Mononuclear cell (primary cell): ENCODE results near the gene CEP250. TPM values are rescaled to one million over a fixed set of nuclear protein-coding genes. Genes with fewer than 3 reads are reported as not detected.

ENCODE experiments used
- H3K27me3 ChIP-seq: 2 replicates; pipeline ENCODE4 v1.6.0; 2011; ENCODE audit warnings: low read length, control low read depth; ENCODE audit not compliant: insufficient read depth
- H3K4me1 ChIP-seq: 2 replicates; pipeline ENCODE4 v1.5.1; 2011; ENCODE audit warnings: mild to moderate bottlenecking, low read length, control low read depth; ENCODE audit not compliant: insufficient read depth
- H3K4me3 ChIP-seq: 2 replicates; pipeline ENCODE4 v1.5.1; 2011; ENCODE audit warnings: mild to moderate bottlenecking, low read length, moderate library complexity
- H3K9me3 ChIP-seq: 2 replicates; pipeline ENCODE4 v1.5.1; 2011; ENCODE audit warnings: low read depth, mild to moderate bottlenecking, control low read depth, low read length
- total RNA-seq: library from RNA; depleted of rRNA; stranded (reverse); fragments of >200 nt; gene quantifications from one replicate; pipeline ENCODE4 v1.2.3, GENCODE V29; 2012

CEP250 gene
- total RNA-seq, 1 donor, result 10.7 TPM

GRCh38 chr20:35467339-35468224 lies 12.2 kb downstream of the CEP250 start:
- Histone ChIP-seq H3K4me3 (no peak overlapping the region), H3K4me1 (peaks cover 6% of the 10 kb centered on the region), H3K9me3 (no peaks in the 10 kb centered on the region), H3K27me3 (no peaks in the 10 kb centered on the region)

DNA sequence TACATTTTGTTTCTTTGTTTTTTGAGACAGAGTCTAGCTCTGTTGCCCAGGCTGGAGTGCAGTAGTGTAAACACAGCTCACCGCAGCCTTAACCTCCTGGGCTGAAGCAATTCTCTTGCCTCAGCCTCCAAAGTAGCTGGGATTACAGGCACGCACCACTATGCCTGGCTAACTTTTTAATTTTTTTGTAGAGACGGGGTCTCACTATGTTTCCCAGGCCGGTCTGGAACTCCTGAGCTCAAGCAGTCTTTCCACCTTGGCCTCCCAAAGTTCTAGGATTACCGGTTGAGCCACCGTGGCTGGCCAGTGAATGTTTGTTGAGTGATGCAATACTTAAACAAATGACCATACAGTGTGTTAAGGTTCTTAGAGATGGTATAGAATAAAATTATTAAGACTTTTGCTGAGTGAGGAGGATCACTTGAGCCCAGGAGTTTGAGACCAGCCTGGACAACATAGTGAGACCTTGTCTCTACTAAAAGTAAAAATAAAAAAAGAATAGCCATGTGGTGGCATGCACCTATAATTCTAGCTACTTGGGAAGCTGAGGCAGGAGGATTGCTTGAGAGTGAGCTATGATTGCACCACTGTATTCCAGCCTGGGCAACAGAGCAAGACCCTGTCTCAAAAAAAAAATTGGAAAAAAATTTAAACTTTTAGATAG lies 13.4 kb downstream of the CEP250 start:
- H3K9me3 ChIP-seq, result no peaks in the 10 kb centered on the region
- no peaks in the 10 kb centered on the region for H3K27me3 ChIP-seq
- H3K4me1 ChIP-seq, result peaks cover 2% of the 10 kb centered on the region
- H3K4me3 ChIP-seq, result no peak overlapping the region

- no peaks in the 10 kb centered on the region for H3K27me3 ChIP-seq
- H3K4me3 ChIP-seq, result no peak overlapping the region
- no peaks in the 10 kb centered on the region for H3K9me3 ChIP-seq
- no peaks in the 10 kb centered on the region for H3K4me1 ChIP-seq
Observed at GRCh38 chr20:35472209-35472608, 16.8 kb downstream of the CEP250 start.

DNA sequence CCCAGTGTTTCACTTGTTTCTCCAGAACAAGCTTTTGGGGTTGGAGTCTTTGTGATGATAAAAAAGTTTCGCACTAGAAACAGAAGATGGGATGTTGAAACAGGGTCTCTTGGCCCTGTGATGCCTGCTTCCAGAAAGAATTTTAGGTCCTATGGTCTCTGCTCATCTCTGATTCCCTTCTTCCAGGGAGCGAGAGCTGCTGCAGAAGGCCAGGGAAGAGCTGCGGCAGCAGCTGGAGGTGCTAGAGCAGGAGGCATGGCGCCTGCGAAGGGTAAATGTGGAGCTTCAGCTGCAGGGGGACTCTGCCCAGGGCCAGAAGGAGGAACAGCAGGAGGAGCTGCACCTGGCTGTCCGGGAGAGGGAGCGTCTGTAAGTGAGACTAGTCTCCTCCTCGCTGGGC lies 18.3 kb downstream of the CEP250 start:
- H3K4me1 ChIP-seq, result no peaks in the 10 kb centered on the region
- H3K27me3 ChIP-seq, result no peaks in the 10 kb centered on the region
- no peaks in the 10 kb centered on the region for H3K9me3 ChIP-seq
- H3K4me3 ChIP-seq, result no peak overlapping the region

- H3K9me3 ChIP-seq, result no peaks in the 10 kb centered on the region
- no peak overlapping the region for H3K4me3 ChIP-seq
- no peaks in the 10 kb centered on the region for H3K27me3 ChIP-seq
- no peaks in the 10 kb centered on the region for H3K4me1 ChIP-seq
Observed at GRCh38 chr20:35474303-35474871, 19.0 kb downstream of the CEP250 start.

- Histone ChIP-seq H3K9me3 (no peaks in the 10 kb centered on the region), H3K4me3 (no peak overlapping the region), H3K27me3 (no peaks in the 10 kb centered on the region), H3K4me1 (no peaks in the 10 kb centered on the region)
Observed at GRCh38 chr20:35476288-35476687, 20.9 kb downstream of the CEP250 start.

GRCh38 chr20:35478804-35479472 lies 23.5 kb downstream of the CEP250 start:
- H3K4me1 ChIP-seq, result no peaks in the 10 kb centered on the region
- H3K4me3 ChIP-seq, result no peak overlapping the region
- no peaks in the 10 kb centered on the region for H3K9me3 ChIP-seq
- H3K27me3 ChIP-seq, result no peaks in the 10 kb centered on the region

DNA sequence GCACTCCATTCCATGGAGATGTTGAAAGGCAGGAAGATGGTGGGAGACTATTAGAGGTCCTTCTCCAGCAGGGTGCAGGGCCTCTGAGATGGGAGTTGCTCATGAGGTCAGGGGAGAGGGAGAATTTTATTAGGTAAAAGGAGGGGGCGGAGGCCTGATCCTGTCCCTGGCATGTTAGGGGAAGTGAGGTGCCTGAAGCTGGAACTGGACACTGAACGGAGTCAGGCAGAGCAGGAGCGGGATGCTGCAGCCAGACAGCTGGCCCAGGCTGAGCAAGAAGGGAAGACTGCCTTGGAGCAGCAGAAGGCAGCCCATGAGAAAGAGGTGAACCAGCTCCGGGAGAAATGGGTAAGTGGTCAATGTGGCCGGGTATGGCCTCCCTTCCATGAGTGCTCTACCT lies 24.4 kb downstream of the CEP250 start:
- no peak overlapping the region for H3K4me3 ChIP-seq
- no peaks in the 10 kb centered on the region for H3K9me3 ChIP-seq
- H3K27me3 ChIP-seq, result no peaks in the 10 kb centered on the region
- H3K4me1 ChIP-seq, result no peaks in the 10 kb centered on the region

GRCh38 chr20:35487479-35487878 lies 32.1 kb downstream of the CEP250 start:
- Histone ChIP-seq H3K4me1 (peaks cover 44% of the 10 kb centered on the region), H3K27me3 (no peaks in the 10 kb centered on the region), H3K9me3 (no peaks in the 10 kb centered on the region), H3K4me3 (no peak overlapping the region)

DNA sequence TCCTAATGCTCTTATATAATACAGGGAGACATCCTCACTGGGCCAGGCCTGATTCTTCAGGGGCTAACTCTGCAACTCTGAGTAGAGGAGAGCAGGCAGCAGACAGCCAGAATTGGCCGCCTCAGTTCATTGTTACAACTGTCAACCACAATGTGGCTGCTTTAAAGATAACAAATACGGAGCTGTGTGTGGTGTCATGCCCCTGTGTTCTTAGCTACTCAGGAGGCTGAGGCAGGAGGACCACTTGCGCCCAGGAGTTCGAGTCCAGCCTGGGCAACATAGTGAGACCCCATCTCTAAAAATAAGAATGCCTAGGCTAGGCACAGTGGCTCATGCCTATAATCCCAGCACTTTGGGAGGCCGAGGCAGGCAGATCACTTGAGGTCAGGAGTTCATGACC lies 34.3 kb downstream of the CEP250 start:
- Histone ChIP-seq H3K4me1 (peaks cover 51% of the 10 kb centered on the region), H3K4me3 (peak overlapping the region; percentile 65)

DNA sequence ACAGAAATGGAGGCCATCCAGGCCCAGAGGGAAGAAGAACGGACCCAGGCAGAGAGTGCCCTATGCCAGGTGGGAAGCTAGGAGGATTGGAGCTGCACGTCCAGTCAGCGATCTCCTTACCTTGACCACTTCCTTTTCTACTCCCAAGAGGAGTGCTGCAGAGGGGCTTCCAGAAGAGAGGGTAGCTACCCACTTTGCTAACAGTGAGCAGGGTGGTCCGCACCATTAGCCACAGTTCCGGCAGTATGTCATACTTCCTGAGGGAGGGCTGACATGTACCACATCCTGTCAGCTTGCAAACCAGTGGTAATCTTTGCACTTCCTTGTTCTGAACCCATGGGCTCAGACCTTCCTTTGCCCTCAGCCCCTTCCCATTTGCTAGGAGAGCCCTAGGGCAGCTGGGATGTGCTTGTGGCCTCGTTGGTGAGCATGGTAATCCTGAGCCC lies 35.4 kb downstream of the CEP250 start:
- H3K4me1 ChIP-seq, result peaks cover 51% of the 10 kb centered on the region

More for the DNA sequence above, 34.3 kb downstream of the CEP250 start:
- Histone ChIP-seq H3K27me3 (no peaks in the 10 kb centered on the region), H3K9me3 (no peaks in the 10 kb centered on the region)

DNA sequence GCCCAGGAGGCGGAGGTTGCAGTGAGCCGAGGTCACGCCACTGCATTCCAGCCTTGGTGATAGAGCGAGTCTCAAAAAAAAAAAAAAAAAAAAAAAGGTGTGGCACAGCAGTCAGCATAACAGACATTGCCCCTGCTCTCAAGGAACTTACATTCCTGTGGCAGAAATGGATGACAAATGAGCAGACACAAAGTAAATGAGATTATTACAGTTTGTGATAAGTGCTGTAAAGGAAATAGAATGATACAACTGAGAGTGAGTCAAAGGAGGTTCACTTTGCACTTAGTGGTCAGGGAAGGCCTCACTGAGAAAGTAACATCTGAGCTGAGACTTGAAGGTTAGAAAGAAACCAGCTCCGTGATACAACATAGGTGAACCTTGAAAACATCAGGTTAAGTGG lies 36.4 kb downstream of the CEP250 start:
- Histone ChIP-seq H3K4me1 (peaks cover 45% of the 10 kb centered on the region), H3K9me3 (no peaks in the 10 kb centered on the region), H3K4me3 (peak overlapping the region; percentile 65), H3K27me3 (no peaks in the 10 kb centered on the region)

More for the DNA sequence above, 35.4 kb downstream of the CEP250 start:
- no peaks in the 10 kb centered on the region for H3K27me3 ChIP-seq
- no peaks in the 10 kb centered on the region for H3K9me3 ChIP-seq
- H3K4me3 ChIP-seq, result peak overlapping the region; percentile 65

DNA sequence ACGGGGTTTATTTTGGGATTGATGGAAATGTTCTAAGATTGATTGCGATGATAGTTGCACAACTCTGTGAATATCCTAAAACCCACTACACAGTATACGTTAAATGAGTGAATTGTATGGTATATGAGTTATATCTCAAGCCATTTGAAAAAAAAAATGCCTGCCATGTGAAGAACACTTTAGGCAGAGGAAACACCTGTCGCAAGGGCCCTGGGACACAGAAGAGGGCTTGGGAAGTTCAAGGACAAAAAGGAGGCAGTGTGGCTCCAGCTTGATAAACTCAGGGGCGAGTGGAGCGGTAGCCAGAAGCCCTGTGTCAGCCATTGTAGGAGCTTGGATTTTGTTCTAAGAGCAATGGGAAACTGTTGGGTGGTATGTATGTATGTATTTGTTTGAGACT lies 37.0 kb downstream of the CEP250 start:
- Histone ChIP-seq H3K4me3 (no peak overlapping the region), H3K27me3 (no peaks in the 10 kb centered on the region), H3K9me3 (no peaks in the 10 kb centered on the region), H3K4me1 (peaks cover 45% of the 10 kb centered on the region)

- Histone ChIP-seq H3K4me1 (peaks cover 18% of the 10 kb centered on the region), H3K9me3 (no peaks in the 10 kb centered on the region), H3K4me3 (no peak overlapping the region)
Observed at GRCh38 chr20:35496481-35496880, 41.1 kb downstream of the CEP250 start.

DNA sequence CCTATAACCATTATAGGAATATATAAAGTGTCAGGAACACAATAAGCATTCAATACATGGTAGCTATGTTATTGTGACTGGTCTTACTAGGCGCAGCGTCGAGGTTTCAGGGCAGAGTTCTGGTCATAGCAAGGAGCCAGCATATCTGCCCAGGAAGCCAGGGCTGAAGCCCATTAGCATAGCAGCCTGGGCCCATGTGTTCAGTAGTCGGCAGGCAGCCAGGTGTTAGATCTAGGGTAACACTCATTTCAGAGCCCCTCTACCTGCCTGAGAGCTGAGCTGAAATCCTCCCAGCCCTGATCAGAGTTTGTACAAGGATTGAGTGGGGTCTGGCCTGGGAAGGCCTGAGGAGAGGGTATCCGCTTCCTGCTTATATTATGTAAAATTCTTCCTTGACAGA lies 41.9 kb downstream of the CEP250 start:
- H3K27me3 ChIP-seq, result no peaks in the 10 kb centered on the region
- H3K9me3 ChIP-seq, result no peaks in the 10 kb centered on the region
- no peak overlapping the region for H3K4me3 ChIP-seq
- peaks cover 14% of the 10 kb centered on the region for H3K4me1 ChIP-seq

More at GRCh38 chr20:35496481-35496880, 41.1 kb downstream of the CEP250 start:
- no peaks in the 10 kb centered on the region for H3K27me3 ChIP-seq
